GM12878 (cell line): ENCODE results near the gene GOSR1. TPM values are rescaled to one million over a fixed set of nuclear protein-coding genes. Genes with fewer than 3 reads are reported as not detected.

Experiments
- CBX3 ChIP-seq: fragments of 200-600 bp; sonication (generic); IDR thresholded peaks from 2 replicates; pipeline ENCODE4 v1.6.1; 2016; ENCODE audit warnings: low read depth, borderline replicate concordance
- CREB1 ChIP-seq: IDR thresholded peaks from 2 replicates; pipeline ENCODE4 v1.6.1; 2012; ENCODE audit warnings: low read depth, mild to moderate bottlenecking, inconsistent platforms
- CUX1 ChIP-seq: IDR thresholded peaks from 2 replicates; pipeline ENCODE4 v1.6.1; 2012; ENCODE audit warnings: improper control_type of control experiment, low read depth, low read length; ENCODE audit not compliant: insufficient replicate concordance
- FOXM1 ChIP-seq: IDR thresholded peaks from 2 replicates; pipeline ENCODE4 v1.6.1; 2012; ENCODE audit warnings: low read depth, mild to moderate bottlenecking, inconsistent platforms, low read length, moderate library complexity
- GATAD2B ChIP-seq: fragments of 450-650 bp; conservative IDR thresholded peaks from 2 replicates; pipeline ENCODE4 v1.6.1; 2017; ENCODE audit warnings: low read depth, mild to moderate bottlenecking, moderate library complexity
- MAX ChIP-seq: IDR thresholded peaks from 2 replicates; pipeline ENCODE4 v1.6.1; 2012; ENCODE audit warnings: low read depth, low read length, improper control_type of control experiment
- MLLT1 ChIP-seq: fragments of 450-650 bp; IDR thresholded peaks from 2 replicates; pipeline ENCODE4 v1.6.1; 2016; ENCODE audit warnings: mild to moderate bottlenecking
- MTA3 ChIP-seq: IDR thresholded peaks from 2 replicates; pipeline ENCODE4 v1.6.1; 2012; ENCODE audit warnings: low read length, inconsistent platforms, borderline replicate concordance
- NBN ChIP-seq: fragments of 450-650 bp; IDR thresholded peaks from 2 replicates; pipeline ENCODE4 v1.6.1; 2016
- NR2C1 ChIP-seq: fragments of 450-650 bp; IDR thresholded peaks from 2 replicates; pipeline ENCODE4 v1.6.1; 2017; ENCODE audit warnings: antibody characterized with exemption, mild to moderate bottlenecking, moderate library complexity
- PRDM15 ChIP-seq: fragments of 450-650 bp; formaldehyde crosslinking; IDR thresholded peaks from 2 replicates; pipeline ENCODE4 v1.4.0; 2020; ENCODE audit warnings: mild to moderate bottlenecking, moderate library complexity
- RBBP5 ChIP-seq: fragments of 200-600 bp; sonication (generic); conservative IDR thresholded peaks from 2 replicates; pipeline ENCODE4 v1.6.1; 2016
- RCOR1 ChIP-seq: conservative IDR thresholded peaks from 2 replicates; pipeline ENCODE4 v1.6.1; 2012; ENCODE audit warnings: low read depth, low read length, improper control_type of control experiment
- SMARCA5 ChIP-seq: fragments of 450-650 bp; IDR thresholded peaks from 2 replicates; pipeline ENCODE4 v1.6.1; 2017; ENCODE audit warnings: mild to moderate bottlenecking
- SMC3 ChIP-seq: IDR thresholded peaks from 2 replicates; pipeline ENCODE4 v1.6.1; 2011; ENCODE audit warnings: low read length, improper control_type of control experiment, borderline replicate concordance
- TARDBP ChIP-seq: IDR thresholded peaks from 2 replicates; pipeline ENCODE4 v1.6.1; 2016; ENCODE audit warnings: borderline replicate concordance
- TBL1XR1 ChIP-seq: IDR thresholded peaks from 2 replicates; pipeline ENCODE4 v1.6.1; 2012; ENCODE audit warnings: low read depth, low read length, improper control_type of control experiment
- WRNIP1 ChIP-seq: IDR thresholded peaks from 2 replicates; pipeline ENCODE4 v1.6.1; 2011; ENCODE audit warnings: low read depth, low read length, improper control_type of control experiment, borderline replicate concordance
- ZNF274 ChIP-seq: IDR thresholded peaks from one replicate; pipeline ENCODE4 v1.8.0; 2011; ENCODE audit not compliant: insufficient read length, insufficient read depth
- ZSCAN29 ChIP-seq: fragments of 450-650 bp; IDR thresholded peaks from 2 replicates; pipeline ENCODE4 v1.6.1; 2017; ENCODE audit warnings: mild to moderate bottlenecking, moderate library complexity
- polyA plus RNA-seq, 11 experiments: library from polyadenylated mRNA; depleted of rRNA in 4 of 11; unstranded in 6 of 11; stranded (reverse) in 5 of 11; fragments of >200 nt; fragmentation: Nextera tagmentation in 4 of 11; fragmentation: Illumina TruSeq in 1 of 11; extraction: Ambion mirVana in 4 of 11; extraction: Trizol in 1 of 11; gene quantifications; 1 replicate in 1 of 11; 2 replicates in 10 of 11; pipeline versions ENCODE4 v1.2.1 to v1.2.3, GENCODE V29; 2011 to 2016; ENCODE audit warnings: inconsistent platforms in 2 of 11, missing spikeins in 2 of 11, low read depth in 1 of 11
- total RNA-seq, 4 experiments: library from RNA; depleted of rRNA in 3 of 4; stranded (reverse); fragments of >200 nt in 3 of 4; fragmentation: Illumina TruSeq in 1 of 4; extraction: Trizol in 1 of 4; gene quantifications; 2 replicates each; pipeline versions ENCODE4 v1.2.1 to v1.2.3, GENCODE V29; 2013 to 2021

Gene GOSR1
- total and polyA plus RNA-seq, 10 of the 15 experiments (the other 5 are each of a cell fraction or from before 2014, with no cell fraction given) = 21.4 to 99.3 (median 42.9) TPM

- TF ChIP-seq CUX1 = no peak
- peak; percentile 86 for TF ChIP-seq MLLT1
- no peak for TF ChIP-seq PRDM15 (CRISPR knock-in tag)
- TF ChIP-seq FOXM1 = 0 out of 2 replicates have a peak, but pooled peaks have one; percentile 35
- TF ChIP-seq ZSCAN29 = no peak
- peak; percentile 85; the same call in 1 of the 2 replicates for TF ChIP-seq SMARCA5
- peak; percentile 85 for TF ChIP-seq NBN
- TF ChIP-seq CREB1 = peak; percentile 88
- TF ChIP-seq SMC3 = peak; percentile 63
- peak; percentile 64 for TF ChIP-seq MAX
- no peak for TF ChIP-seq TBL1XR1
- 0 out of 2 replicates have a peak, but pooled peaks have one; percentile 21 for TF ChIP-seq GATAD2B
- TF ChIP-seq WRNIP1 = no peak
- 0 out of 2 replicates have a peak, but pooled peaks have one; percentile 16 for TF ChIP-seq NR2C1
- no peak for TF ChIP-seq RBBP5
- TF ChIP-seq ZNF274 = no peak
- TF ChIP-seq CBX3 = no peak
- no peak for TF ChIP-seq MTA3
- TF ChIP-seq RCOR1 = 0 out of 2 replicates have a peak, but pooled peaks have one; percentile 28
- TF ChIP-seq TARDBP = no peak
These were observed at the start of gene GOSR1 (continued) for GRCh38 chr17:30477083-30477773.
